ENCODE data around the gene CRAT.

DNA sequence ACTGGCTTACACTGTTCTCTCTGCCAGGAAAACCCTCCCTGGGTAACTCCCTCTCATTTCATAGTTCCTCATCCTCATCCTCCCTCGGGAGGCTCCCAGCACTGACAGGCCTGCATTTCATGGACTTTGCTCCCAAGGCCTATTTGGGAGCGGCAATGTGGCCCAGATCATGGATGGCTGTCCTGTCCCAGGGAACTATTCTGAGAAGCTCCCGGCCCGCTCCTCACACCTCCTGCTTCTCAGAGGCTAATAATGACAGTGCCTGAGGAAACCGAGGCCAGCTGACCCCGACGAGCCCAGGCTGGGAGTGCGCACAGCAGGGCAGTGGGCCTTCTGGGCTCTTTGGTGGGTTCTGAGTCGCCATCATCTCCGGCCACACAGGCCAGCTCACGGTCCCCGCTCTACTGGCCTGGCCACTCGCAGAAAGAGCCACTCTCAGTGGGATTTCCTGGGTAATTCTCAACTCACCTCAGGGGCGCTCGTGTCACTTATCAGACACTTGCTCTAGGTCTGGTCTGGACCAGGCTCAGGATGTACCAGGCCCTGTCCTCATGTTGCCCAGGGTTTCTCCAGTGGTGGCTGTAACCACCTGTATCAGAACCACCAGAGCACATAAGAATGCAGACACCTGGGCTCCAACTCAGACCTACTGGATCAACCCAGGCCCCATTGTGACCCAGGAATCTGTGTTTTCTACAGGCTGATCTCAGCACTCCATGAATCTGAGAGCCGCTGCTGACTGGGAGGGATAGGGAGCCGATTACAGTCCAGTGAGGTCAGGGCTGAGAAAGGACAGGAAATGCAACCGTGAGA, 31.7 kb downstream of the CRAT start:
- TF ChIP-seq, protein P1, sequence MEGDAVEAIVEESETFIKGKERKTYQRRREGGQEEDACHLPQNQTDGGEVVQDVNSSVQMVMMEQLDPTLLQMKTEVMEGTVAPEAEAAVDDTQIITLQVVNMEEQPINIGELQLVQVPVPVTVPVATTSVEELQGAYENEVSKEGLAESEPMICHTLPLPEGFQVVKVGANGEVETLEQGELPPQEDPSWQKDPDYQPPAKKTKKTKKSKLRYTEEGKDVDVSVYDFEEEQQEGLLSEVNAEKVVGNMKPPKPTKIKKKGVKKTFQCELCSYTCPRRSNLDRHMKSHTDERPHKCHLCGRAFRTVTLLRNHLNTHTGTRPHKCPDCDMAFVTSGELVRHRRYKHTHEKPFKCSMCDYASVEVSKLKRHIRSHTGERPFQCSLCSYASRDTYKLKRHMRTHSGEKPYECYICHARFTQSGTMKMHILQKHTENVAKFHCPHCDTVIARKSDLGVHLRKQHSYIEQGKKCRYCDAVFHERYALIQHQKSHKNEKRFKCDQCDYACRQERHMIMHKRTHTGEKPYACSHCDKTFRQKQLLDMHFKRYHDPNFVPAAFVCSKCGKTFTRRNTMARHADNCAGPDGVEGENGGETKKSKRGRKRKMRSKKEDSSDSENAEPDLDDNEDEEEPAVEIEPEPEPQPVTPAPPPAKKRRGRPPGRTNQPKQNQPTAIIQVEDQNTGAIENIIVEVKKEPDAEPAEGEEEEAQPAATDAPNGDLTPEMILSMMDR (IDR thresholded peaks at IDR 0.05) = no peak
- TF ChIP-seq POLR2A (IDR thresholded peaks at IDR 0.05) = no peak

All from uterus (tissue), 2 donors.